GM12878 (cell line): ENCODE measurements around the gene CHRM4. TPM values are rescaled to one million over a fixed set of nuclear protein-coding genes. Genes with fewer than 3 reads are reported as not detected.
A peak's percentile ranks its signal among the peaks of the same experiment; 100 is the strongest.

Experiments used
- ASH2L ChIP-seq: fragments of 300-600, 200-600 bp; sonication (generic); IDR thresholded peaks from 2 replicates; pipeline ENCODE4 v1.6.1; 2017; ENCODE audit warnings: low read depth, mild to moderate bottlenecking, borderline replicate concordance
- BCLAF1 ChIP-seq: fragments of 450-650 bp; IDR thresholded peaks from 2 replicates; pipeline ENCODE4 v1.6.1; 2017; ENCODE audit warnings: antibody characterized with exemption, mild to moderate bottlenecking, moderate library complexity
- CBFB ChIP-seq: IDR thresholded peaks from 2 replicates; pipeline ENCODE4 v1.6.1; 2016; ENCODE audit warnings: antibody characterized with exemption, low read depth
- CBX5 ChIP-seq: sonication (generic); IDR thresholded peaks from 2 replicates; pipeline ENCODE4 v1.6.1; 2016; ENCODE audit warnings: low read depth, moderate library complexity, mild to moderate bottlenecking, inconsistent platforms
- CEBPB ChIP-seq, 2 experiments: fragments of 150-350 bp in 1 of 2; IDR thresholded peaks; 2 replicates each; pipeline ENCODE4 v1.6.1; 2012 to 2014; ENCODE audit warnings: low read depth in 2 of 2, low read length in 2 of 2, borderline replicate concordance in 1 of 2, inconsistent platforms in 1 of 2
- CTCF ChIP-seq, 3 experiments: IDR thresholded peaks in 2 of 3; conservative IDR thresholded peaks in 1 of 3; 2 replicates each; pipeline ENCODE4 v1.5.1; 2011; ENCODE audit warnings: low read depth in 3 of 3, low read length in 3 of 3, mild to moderate bottlenecking in 3 of 3, control low read depth in 2 of 3, moderate library complexity in 2 of 3, inconsistent platforms in 1 of 3, mixed read lengths in 1 of 3; ENCODE audit not compliant: control insufficient read depth in 2 of 3, insufficient read depth in 1 of 3; ENCODE audit errors: extremely low read depth in 1 of 3
- E2F4 ChIP-seq: IDR thresholded peaks from 2 replicates; pipeline ENCODE4 v1.6.1; 2012; ENCODE audit warnings: low read depth, low read length, improper control_type of control experiment
- E2F8 ChIP-seq: fragments of 450-650 bp; IDR thresholded peaks from 2 replicates; pipeline ENCODE4 v1.6.1; 2018; ENCODE audit warnings: mild to moderate bottlenecking, low read depth, moderate library complexity; ENCODE audit not compliant: partially characterized antibody
- ELK1 ChIP-seq: IDR thresholded peaks from 2 replicates; pipeline ENCODE4 v1.6.1; 2012; ENCODE audit warnings: low read depth, low read length, improper control_type of control experiment
- HCFC1 ChIP-seq: fragments of 150-350 bp; IDR thresholded peaks from 2 replicates; pipeline ENCODE4 v1.6.1; 2014; ENCODE audit warnings: low read length
- HDGF ChIP-seq: fragments of 450-650 bp; IDR thresholded peaks from 2 replicates; pipeline ENCODE4 v1.6.1; 2016; ENCODE audit warnings: antibody characterized with exemption
- JUNB ChIP-seq: IDR thresholded peaks from 2 replicates; pipeline ENCODE4 v1.6.1; 2016; ENCODE audit warnings: antibody characterized with exemption, mild to moderate bottlenecking
- NFIC ChIP-seq: IDR thresholded peaks from 2 replicates; pipeline ENCODE4 v1.6.1; 2012; ENCODE audit warnings: low read depth, mild to moderate bottlenecking, inconsistent platforms, low read length, moderate library complexity
- PAX8 ChIP-seq: fragments of 450-650 bp; IDR thresholded peaks from 2 replicates; pipeline ENCODE4 v1.6.1; 2017; ENCODE audit warnings: mild to moderate bottlenecking, moderate library complexity
- RB1 ChIP-seq: fragments of 450-650 bp; formaldehyde crosslinking; IDR thresholded peaks from 2 replicates; pipeline ENCODE4 v1.6.1; 2017; ENCODE audit warnings: mild to moderate bottlenecking, borderline replicate concordance
- SMAD1 ChIP-seq: fragments of 450-650 bp; IDR thresholded peaks from 2 replicates; pipeline ENCODE4 v1.6.1; 2018; ENCODE audit warnings: mild to moderate bottlenecking, low read depth; ENCODE audit not compliant: partially characterized antibody
- SMAD5 ChIP-seq: IDR thresholded peaks from 2 replicates; pipeline ENCODE4 v1.6.1; 2016; ENCODE audit warnings: antibody characterized with exemption, low read depth
- SMC3 ChIP-seq: IDR thresholded peaks from 2 replicates; pipeline ENCODE4 v1.6.1; 2011; ENCODE audit warnings: low read length, improper control_type of control experiment, borderline replicate concordance
- SREBF1 ChIP-seq: IDR thresholded peaks from 2 replicates; pipeline ENCODE4 v1.6.1; 2012; ENCODE audit warnings: mild to moderate bottlenecking, low read length
- ZNF217 ChIP-seq: fragments of 450-650 bp; IDR thresholded peaks from 2 replicates; pipeline ENCODE4 v1.6.1; 2017; ENCODE audit warnings: antibody characterized with exemption, mild to moderate bottlenecking
- polyA plus RNA-seq, 11 experiments: library from polyadenylated mRNA; depleted of rRNA in 4 of 11; unstranded in 6 of 11; stranded (reverse) in 5 of 11; fragments of >200 nt; fragmentation: Nextera tagmentation in 4 of 11; fragmentation: Illumina TruSeq in 1 of 11; extraction: Ambion mirVana in 4 of 11; extraction: Trizol in 1 of 11; gene quantifications; 1 replicate in 1 of 11; 2 replicates in 10 of 11; pipeline versions ENCODE4 v1.2.1 to v1.2.3, GENCODE V29; 2011 to 2016; ENCODE audit warnings: inconsistent platforms in 2 of 11, missing spikeins in 2 of 11, low read depth in 1 of 11
- total RNA-seq, 4 experiments: library from RNA; depleted of rRNA in 3 of 4; stranded (reverse); fragments of >200 nt in 3 of 4; fragmentation: Illumina TruSeq in 1 of 4; extraction: Trizol in 1 of 4; gene quantifications; 2 replicates each; pipeline versions ENCODE4 v1.2.1 to v1.2.3, GENCODE V29; 2013 to 2021

The CHRM4 gene
- total and polyA plus RNA-seq, 10 of the 15 experiments (the other 5 are each of a cell fraction or from before 2014, with no cell fraction given) = 0.12 to 0.23 (median 0.13) TPM; not detected in 7

GRCh38 chr11:46352063-46352841, 39.3 kb downstream of the CHRM4 start (continued):
- TF ChIP-seq BCLAF1 = no peak
- peak; percentile 42; the same call in 1 of the 2 replicates for TF ChIP-seq HCFC1
- TF ChIP-seq E2F8 = no peak
- no peak for TF ChIP-seq NFIC
- peak; percentile 86 to 97 (median 87) for TF ChIP-seq CTCF (IDR thresholded peaks at IDR 0.05 in 2 of 3, conservative IDR thresholded peaks at IDR 0.05 in 1 of 3; ENCODE audit: control insufficient read depth in 2 of 3, extremely low read depth in 1 of 3, insufficient read depth in 1 of 3, low read depth in 3 of 3, low read length in 3 of 3)
- no peak for TF ChIP-seq CBFB
- no peak for TF ChIP-seq ZNF217
- no peak for TF ChIP-seq ASH2L
- no peak for TF ChIP-seq JUNB
- TF ChIP-seq E2F4 = no peak
- TF ChIP-seq ELK1 = no peak
- peak; percentile 84; the same call in 1 of the 2 replicates for TF ChIP-seq HDGF
- no peak for TF ChIP-seq SMAD5
- no peak for TF ChIP-seq SREBF1
- no peak for TF ChIP-seq PAX8
- TF ChIP-seq CBX5 = no peak
- no peak for TF ChIP-seq CEBPB (IDR thresholded peaks at IDR 0.05; ENCODE audit: borderline replicate concordance in 1 of 2, low read depth in 2 of 2, low read length in 2 of 2)
- peak; percentile 25; the same call in 1 of the 2 replicates for TF ChIP-seq RB1
- TF ChIP-seq SMAD1 = no peak
- peak; percentile 81; the same call in 1 of the 2 replicates for TF ChIP-seq SMC3
